Duodenal mucosa (tissue), 2 donors: ENCODE measurements around the gene C2orf69.

ENCODE experiments used
- H3K27ac ChIP-seq: one replicate; pipeline ENCODE4 v1.7.0; 2013; ENCODE audit warnings: low read depth, low read length
- H3K27me3 ChIP-seq, 2 donors: one replicate each; pipeline ENCODE4 v1.7.0; 2013; ENCODE audit warnings: low read length in 2 of 2, control low read depth in 1 of 2; ENCODE audit not compliant: insufficient read depth in 2 of 2, control insufficient read depth in 1 of 2
- H3K36me3 ChIP-seq, 2 donors: one replicate each; pipeline ENCODE4 v1.7.0; 2013; ENCODE audit warnings: low read length in 2 of 2, control low read depth in 1 of 2; ENCODE audit not compliant: insufficient read depth in 2 of 2, control insufficient read depth in 1 of 2
- H3K4me1 ChIP-seq, 2 donors: one replicate each; pipeline ENCODE4 v1.7.0; 2013; ENCODE audit warnings: low read length in 2 of 2, control low read depth in 1 of 2; ENCODE audit not compliant: insufficient read depth in 2 of 2, control insufficient read depth in 1 of 2
- H3K4me3 ChIP-seq, 2 donors: one replicate each; pipeline ENCODE4 v1.7.0; 2013; ENCODE audit warnings: low read length in 2 of 2, low read depth in 1 of 2
- H3K9ac ChIP-seq, 2 donors: one replicate each; pipeline ENCODE4 v1.7.0; 2013; ENCODE audit warnings: low read length in 2 of 2, low read depth in 1 of 2
- H3K9me3 ChIP-seq, 2 donors: one replicate each; pipeline ENCODE4 v1.7.0; 2013; ENCODE audit warnings: low read length in 2 of 2, control low read depth in 1 of 2; ENCODE audit not compliant: control insufficient read depth in 1 of 2

The C2orf69 gene

DNA sequence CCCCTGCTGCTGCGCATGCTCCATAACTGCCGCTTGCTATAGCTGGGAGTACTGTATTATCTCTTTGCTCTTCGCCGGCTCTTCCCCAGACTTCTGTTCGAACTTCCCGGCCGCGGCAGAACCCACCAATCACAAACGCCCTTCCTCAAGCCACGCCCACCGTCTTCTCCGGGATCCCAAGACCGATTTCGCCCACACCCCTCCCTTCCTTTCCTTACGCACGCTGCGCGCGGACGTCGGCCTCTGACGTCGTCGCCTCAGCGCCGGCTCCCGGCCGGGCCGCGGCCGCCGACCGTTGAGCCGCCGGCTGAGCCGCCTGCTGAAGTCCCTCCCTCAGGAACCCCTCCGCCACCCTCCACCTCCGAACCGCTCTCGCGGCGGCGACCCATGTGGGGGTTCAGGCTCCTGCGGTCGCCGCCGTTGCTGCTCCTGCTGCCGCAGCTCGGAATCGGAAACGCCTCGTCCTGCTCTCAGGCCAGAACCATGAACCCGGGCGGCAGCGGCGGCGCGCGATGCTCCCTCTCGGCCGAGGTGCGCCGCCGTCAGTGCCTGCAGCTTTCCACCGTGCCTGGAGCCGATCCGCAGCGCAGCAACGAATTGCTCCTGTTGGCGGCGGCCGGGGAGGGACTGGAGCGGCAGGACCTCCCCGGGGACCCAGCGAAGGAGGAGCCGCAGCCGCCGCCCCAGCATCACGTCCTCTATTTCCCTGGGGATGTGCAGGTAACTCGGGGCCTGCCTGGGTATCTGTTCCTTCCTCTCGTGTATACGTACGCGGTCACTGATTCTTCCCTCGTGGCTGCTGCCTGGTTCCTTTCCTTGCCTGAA lies at the start of gene C2orf69:
TSS of gene C2orf69 (plus strand) at position 242 of the 825 bp plus-strand sequence. CDS start at position 388, 146 bp downstream.
- H3K9me3 ChIP-seq, result no peaks in the 10 kb centered on the region
- H3K36me3 ChIP-seq, result no peaks in the 10 kb centered on the region
- no peaks in the 10 kb centered on the region for H3K27me3 ChIP-seq
- peak within 1 kb of the TSS; percentile 97 to 98 for H3K4me3 ChIP-seq
- peak within 1 kb of the TSS; percentile 88 to 99 for H3K9ac ChIP-seq
- H3K4me1 ChIP-seq, result peaks cover 22 to 27% of the 10 kb centered on the region in 2 donors
- H3K27ac ChIP-seq, result peak within 1 kb of the TSS; percentile 98

GRCh38 chr2:199862788-199863187 lies 48.3 kb upstream of the C2orf69 start:
- H3K9ac ChIP-seq, result no peak overlapping the region
- H3K4me3 ChIP-seq, result no peak overlapping the region

DNA sequence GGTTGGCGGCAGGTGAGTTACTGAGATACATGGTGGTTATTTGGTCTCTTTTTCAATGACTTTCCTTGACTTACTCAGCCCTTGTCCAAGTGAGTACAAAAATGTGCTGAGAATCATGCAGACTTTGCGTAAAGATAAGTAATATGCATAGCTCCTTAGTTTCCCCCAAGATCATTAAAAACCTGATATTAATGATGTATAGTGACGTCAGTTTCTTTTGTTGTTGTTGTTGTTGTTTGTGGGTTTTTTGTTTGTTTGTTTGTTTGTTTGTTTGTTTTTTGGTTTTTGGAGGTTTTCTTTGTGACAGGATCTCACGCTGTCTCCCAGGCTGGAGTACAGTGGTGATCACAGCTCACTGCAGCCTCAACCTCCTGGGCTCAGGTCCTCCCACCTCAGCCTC lies 45.2 kb upstream of the C2orf69 start:
- no peak overlapping the region for H3K4me3 ChIP-seq
- H3K9ac ChIP-seq, result no peak overlapping the region
- no peaks in the 10 kb centered on the region for H3K4me1 ChIP-seq
- H3K27ac ChIP-seq, result no peak overlapping the region
- no peaks in the 10 kb centered on the region for H3K9me3 ChIP-seq
- no peaks in the 10 kb centered on the region for H3K27me3 ChIP-seq
- H3K36me3 ChIP-seq, result no peaks in the 10 kb centered on the region

More at GRCh38 chr2:199862788-199863187, 48.3 kb upstream of the C2orf69 start:
- H3K4me1 ChIP-seq, result no peaks in the 10 kb centered on the region
- H3K27me3 ChIP-seq, result no peaks in the 10 kb centered on the region
- H3K36me3 ChIP-seq, result no peaks in the 10 kb centered on the region
- no peak overlapping the region for H3K27ac ChIP-seq
- H3K9me3 ChIP-seq, result no peaks in the 10 kb centered on the region

GRCh38 chr2:199868431-199869226 lies 42.5 kb upstream of the C2orf69 start:
- Histone ChIP-seq H3K27ac (no peak overlapping the region), H3K4me3 (no peak overlapping the region), H3K9ac (peak overlapping the region in 1 of 2 donors; percentile 12), H3K27me3 (no peaks in the 10 kb centered on the region), H3K9me3 (no peaks in the 10 kb centered on the region), H3K36me3 (no peaks in the 10 kb centered on the region), H3K4me1 (no peaks in the 10 kb centered on the region)

DNA sequence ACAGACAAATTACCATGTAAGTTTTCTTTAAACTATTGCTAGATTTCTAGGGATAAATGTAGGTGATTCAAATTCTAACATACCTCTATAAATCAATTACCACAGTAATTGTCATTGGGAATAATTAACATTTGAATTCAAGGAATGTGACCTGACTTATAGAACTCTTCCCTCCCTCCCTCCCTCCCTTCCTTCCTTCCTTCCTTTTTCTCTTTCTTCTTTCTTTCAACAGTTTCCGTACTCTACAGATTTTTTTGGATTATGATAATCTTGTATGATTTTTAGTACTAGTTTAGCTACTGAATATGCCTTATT lies 41.9 kb upstream of the C2orf69 start:
- Histone ChIP-seq H3K9ac (no peak overlapping the region), H3K4me1 (no peaks in the 10 kb centered on the region), H3K4me3 (no peak overlapping the region), H3K36me3 (no peaks in the 10 kb centered on the region), H3K27me3 (no peaks in the 10 kb centered on the region), H3K9me3 (peaks cover 2 to 5% of the 10 kb centered on the region in 2 donors), H3K27ac (no peak overlapping the region)

DNA sequence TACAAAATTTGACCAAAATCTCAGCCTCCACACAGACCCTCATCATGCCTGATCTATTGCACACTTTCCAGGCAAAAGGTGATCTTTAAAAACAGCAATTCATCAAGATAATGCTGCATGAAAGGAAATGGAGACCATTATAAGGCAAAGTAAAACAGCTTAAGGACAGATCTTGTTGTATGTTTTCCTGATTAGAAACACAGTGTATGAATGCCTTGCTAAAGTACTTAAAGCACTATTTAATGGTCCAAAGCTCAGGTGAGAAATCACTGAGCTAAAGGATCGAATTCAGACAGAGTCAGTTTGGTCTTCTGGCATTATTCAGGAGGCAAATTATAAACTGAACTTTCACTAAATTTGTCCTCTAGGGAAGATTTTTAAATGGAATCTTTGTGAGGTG lies 41.4 kb upstream of the C2orf69 start:
- Histone ChIP-seq H3K27ac (no peak overlapping the region), H3K4me3 (no peak overlapping the region), H3K27me3 (no peaks in the 10 kb centered on the region), H3K36me3 (no peaks in the 10 kb centered on the region), H3K9me3 (peaks cover 6 to 10% of the 10 kb centered on the region in 2 donors), H3K4me1 (no peaks in the 10 kb centered on the region), H3K9ac (no peak overlapping the region)

- H3K4me3 ChIP-seq, result no peak overlapping the region
- H3K27ac ChIP-seq, result no peak overlapping the region
- H3K9me3 ChIP-seq, result peaks cover 14% of the 10 kb centered on the region in 2 donors
- H3K36me3 ChIP-seq, result no peaks in the 10 kb centered on the region
- H3K9ac ChIP-seq, result no peak overlapping the region
- H3K27me3 ChIP-seq, result no peaks in the 10 kb centered on the region
- no peaks in the 10 kb centered on the region for H3K4me1 ChIP-seq
These were observed 40.5 kb upstream of the C2orf69 start for GRCh38 chr2:199870581-199870980.

DNA sequence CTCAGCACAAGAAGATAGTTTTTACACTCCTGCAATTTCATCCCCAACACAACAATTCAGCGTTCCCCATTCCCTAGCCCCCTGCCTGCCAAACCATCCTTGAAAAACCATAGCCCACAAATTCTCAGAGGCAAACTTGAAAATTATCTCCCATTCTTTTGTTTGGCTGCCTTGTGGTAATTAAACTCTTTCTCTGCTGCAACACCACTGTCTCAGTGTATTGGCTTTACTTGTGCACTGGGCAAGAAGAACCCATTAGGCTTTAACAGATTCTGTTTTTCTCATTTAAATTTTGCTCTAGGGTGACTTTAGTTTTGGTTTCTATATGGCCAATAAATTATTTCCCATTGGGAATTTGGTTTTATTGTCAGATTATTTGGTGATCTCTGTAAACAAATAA lies 36.9 kb upstream of the C2orf69 start:
- Histone ChIP-seq H3K4me1 (no peaks in the 10 kb centered on the region), H3K27ac (no peak overlapping the region), H3K4me3 (no peak overlapping the region), H3K27me3 (no peaks in the 10 kb centered on the region), H3K9ac (no peak overlapping the region), H3K9me3 (peaks cover 14% of the 10 kb centered on the region in 2 donors), H3K36me3 (no peaks in the 10 kb centered on the region)

DNA sequence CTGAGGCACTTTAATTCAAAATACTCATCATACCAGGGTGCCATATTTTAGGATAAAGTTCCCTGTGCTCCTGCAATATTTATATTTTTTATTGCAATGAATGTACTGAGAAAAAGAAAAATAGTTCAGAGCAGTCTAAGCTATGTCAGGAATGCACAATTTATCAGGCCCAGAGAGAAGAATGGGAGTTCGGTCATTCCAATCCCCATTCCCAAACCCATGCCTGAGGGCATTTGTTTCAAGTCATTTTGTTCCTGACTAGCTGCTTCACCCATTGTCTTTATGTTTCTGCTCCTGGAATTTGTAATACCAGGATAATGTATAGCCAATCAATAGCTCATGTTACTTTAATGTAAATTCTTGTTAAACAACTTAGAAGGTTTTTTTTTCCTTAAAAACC lies 35.7 kb upstream of the C2orf69 start:
- Histone ChIP-seq H3K9ac (no peak overlapping the region), H3K27me3 (no peaks in the 10 kb centered on the region), H3K36me3 (no peaks in the 10 kb centered on the region), H3K4me3 (no peak overlapping the region), H3K27ac (no peak overlapping the region), H3K9me3 (peaks cover 14% of the 10 kb centered on the region in 2 donors), H3K4me1 (no peaks in the 10 kb centered on the region)

- H3K27ac ChIP-seq, result no peak overlapping the region
- no peaks in the 10 kb centered on the region for H3K36me3 ChIP-seq
- H3K9me3 ChIP-seq, result no peaks in the 10 kb centered on the region
- no peaks in the 10 kb centered on the region for H3K4me1 ChIP-seq
- no peak overlapping the region for H3K4me3 ChIP-seq
- no peak overlapping the region for H3K9ac ChIP-seq
- H3K27me3 ChIP-seq, result no peaks in the 10 kb centered on the region
These were observed 28.4 kb upstream of the C2orf69 start for GRCh38 chr2:199882667-199883066.
